PC-3 (cell line): Measurements from ENCODE around the gene PDHB.

ENCODE experiments used
- EZH2 ChIP-seq: fragments of 300-600 bp; sonication (generic); IDR thresholded peaks from one replicate; pipeline ENCODE4 v1.6.1; 2017; ENCODE audit warnings: antibody characterized with exemption, mild to moderate bottlenecking, low read length; ENCODE audit not compliant: unreplicated experiment
- TF ChIP-seq, protein P1 (sequence below): fragments of 300-600 bp; sonication (generic); conservative IDR thresholded peaks from 2 replicates; pipeline ENCODE4 v1.5.1; 2017; ENCODE audit warnings: antibody characterized with exemption, low read depth, mild to moderate bottlenecking, low read length

DNA sequence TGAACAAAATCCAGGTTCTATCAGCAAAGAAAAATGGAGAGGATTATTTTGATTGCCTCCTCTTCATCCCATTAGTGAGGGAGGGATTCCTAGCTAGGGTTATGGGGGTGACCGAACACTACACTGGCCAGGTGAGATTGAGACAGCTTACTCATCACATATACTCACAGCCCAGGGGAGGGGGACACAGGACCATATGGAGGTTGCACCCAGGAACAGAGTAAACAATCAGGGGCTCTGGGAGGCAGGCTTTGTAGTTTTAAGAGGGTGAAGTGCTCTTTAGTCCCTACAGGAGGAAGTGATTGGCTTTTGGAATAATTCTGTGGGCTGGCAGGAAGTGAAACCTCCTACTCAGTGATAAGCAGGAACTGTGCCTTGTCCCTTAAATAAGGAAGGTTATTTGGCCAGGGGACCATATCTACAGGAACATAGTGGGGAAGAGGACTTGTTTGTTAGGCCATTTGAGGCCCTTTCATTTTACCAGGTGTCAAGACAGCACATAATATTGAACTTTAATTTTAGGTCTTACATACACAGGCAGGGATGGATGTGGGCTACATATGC, 40.8 kb upstream of the PDHB start:
- TF ChIP-seq, protein P1, sequence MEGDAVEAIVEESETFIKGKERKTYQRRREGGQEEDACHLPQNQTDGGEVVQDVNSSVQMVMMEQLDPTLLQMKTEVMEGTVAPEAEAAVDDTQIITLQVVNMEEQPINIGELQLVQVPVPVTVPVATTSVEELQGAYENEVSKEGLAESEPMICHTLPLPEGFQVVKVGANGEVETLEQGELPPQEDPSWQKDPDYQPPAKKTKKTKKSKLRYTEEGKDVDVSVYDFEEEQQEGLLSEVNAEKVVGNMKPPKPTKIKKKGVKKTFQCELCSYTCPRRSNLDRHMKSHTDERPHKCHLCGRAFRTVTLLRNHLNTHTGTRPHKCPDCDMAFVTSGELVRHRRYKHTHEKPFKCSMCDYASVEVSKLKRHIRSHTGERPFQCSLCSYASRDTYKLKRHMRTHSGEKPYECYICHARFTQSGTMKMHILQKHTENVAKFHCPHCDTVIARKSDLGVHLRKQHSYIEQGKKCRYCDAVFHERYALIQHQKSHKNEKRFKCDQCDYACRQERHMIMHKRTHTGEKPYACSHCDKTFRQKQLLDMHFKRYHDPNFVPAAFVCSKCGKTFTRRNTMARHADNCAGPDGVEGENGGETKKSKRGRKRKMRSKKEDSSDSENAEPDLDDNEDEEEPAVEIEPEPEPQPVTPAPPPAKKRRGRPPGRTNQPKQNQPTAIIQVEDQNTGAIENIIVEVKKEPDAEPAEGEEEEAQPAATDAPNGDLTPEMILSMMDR, result no peak
- TF ChIP-seq EZH2, result no peak
